Measurements from ENCODE around the gene GRK5. TPM values are rescaled to one million over a fixed set of nuclear protein-coding genes. Genes with fewer than 3 reads are reported as not detected.
A peak's percentile ranks its signal among the peaks of the same experiment; 100 is the strongest.
"Not testable (repeated sequence)": the region's sequence is repeated elsewhere in the genome, so short reads cannot be mapped to it uniquely, and the experiment has no call there.

The GRK5 gene
- total RNA-seq, 2 donors from 2014 or later = 13.9 to 28.5 TPM

DNA sequence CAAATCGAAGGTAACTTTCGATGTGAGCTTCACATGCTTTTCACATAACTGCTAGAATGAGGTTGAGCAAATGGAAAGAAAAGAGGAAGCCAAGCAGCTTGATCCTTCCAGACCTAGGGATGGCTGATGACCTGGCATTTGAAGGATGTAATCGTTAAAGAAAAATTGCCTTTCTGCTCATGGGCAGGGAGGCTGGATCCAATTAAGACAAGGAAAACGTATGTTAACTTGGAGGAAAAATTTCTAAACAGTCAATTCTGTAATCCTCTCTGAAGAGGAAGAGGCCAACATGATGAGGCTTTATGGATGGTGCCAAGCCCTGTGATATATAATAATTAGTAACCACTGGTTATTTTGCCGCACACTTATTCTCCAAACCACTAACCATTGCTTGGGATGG, 12.5 kb downstream of the GRK5 start:
- no peaks in the 10 kb centered on the region for H3K9me3 ChIP-seq (ENCODE audit: control insufficient read depth, low read length, poor library complexity, severe bottlenecking)
- no peak for ATAC-seq
- peaks cover 4% of the 10 kb centered on the region for H3K4me1 Mint-ChIP-seq

DNA sequence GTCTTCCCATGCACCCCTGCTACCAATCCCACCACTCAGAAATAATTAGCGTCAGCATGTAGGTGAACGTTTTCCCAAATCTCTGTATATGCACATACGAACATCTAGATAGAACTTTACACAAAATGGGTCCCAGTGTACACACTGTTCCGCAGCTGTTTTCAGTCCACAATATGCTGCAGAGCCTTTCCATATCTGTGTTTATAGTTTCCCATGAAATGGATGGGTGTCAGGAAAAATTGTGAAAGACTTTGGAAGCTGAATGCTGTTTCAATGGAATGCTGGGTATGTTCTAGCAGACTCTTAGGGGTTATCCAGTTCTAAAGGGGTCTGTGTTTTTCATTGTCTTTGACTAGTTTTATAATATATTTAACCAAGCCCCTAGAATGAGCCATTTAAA, 13.8 kb downstream of the GRK5 start:
- Mint-ChIP-seq H3K27ac (no peak overlapping the region), H3K36me3 (ENCODE audit: low read depth) (no peaks in the 10 kb centered on the region), H3K4me3 (peak overlapping the region; percentile 36), H3K4me1 (peaks cover 4% of the 10 kb centered on the region), H3K27me3 (no peaks in the 10 kb centered on the region)
- DNase-seq (no peak), ATAC-seq (no peak)
- H3K9me3 ChIP-seq (ENCODE audit: control insufficient read depth, low read length, poor library complexity, severe bottlenecking) = no peaks in the 10 kb centered on the region

More for the DNA sequence above, 12.5 kb downstream of the GRK5 start:
- no peaks in the 10 kb centered on the region for H3K27me3 Mint-ChIP-seq
- H3K27ac Mint-ChIP-seq = no peak overlapping the region
- DNase-seq = no peak
- H3K4me3 Mint-ChIP-seq = no peak overlapping the region
- H3K36me3 Mint-ChIP-seq (ENCODE audit: low read depth) = no peaks in the 10 kb centered on the region

DNA sequence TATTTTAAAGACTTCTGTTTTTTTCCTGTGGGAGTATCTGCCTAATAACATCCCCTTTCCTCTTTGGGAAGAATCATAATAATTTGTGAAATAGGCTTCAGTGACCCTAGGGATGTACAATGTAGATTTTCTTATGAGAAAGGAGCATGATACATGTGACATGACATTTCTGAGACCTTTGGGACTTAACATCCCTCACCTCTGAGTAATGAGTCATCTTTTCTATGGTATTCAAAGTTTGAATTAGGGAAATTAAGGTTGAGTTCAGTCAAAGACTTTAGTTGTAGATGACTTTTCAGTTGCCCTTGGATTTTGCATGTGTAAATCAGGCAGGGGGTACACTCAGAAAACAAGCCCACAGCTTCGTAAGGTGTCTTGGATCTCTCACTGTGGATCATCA, 14.3 kb downstream of the GRK5 start:
- Mint-ChIP-seq H3K27me3 (no peaks in the 10 kb centered on the region), H3K4me3 (no peak overlapping the region), H3K27ac (no peak overlapping the region), H3K4me1 (peaks cover 4% of the 10 kb centered on the region), H3K36me3 (ENCODE audit: low read depth) (no peaks in the 10 kb centered on the region)
- DNase-seq = no peak
- H3K9me3 ChIP-seq (ENCODE audit: control insufficient read depth, low read length, poor library complexity, severe bottlenecking) = no peaks in the 10 kb centered on the region
- no peak for ATAC-seq

DNA sequence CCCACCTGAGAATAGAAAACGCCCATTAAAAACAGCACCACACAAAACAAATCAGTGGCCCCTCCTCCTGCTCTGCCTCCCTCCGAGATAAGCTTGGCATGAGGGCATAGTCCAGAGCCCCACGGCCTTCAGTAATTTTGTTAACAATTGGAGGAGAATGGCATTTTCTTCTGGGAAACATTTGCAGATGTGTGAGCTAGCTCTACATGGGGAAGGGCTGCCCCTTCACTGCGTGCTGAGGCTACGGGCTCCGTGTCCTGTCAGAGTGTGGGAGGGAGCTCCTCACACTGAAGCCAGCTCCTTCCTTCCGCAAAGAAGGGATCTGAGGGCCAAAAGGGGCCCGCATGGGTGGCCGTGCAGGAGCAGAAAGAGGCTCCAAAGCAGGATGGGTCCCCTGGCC, 15.2 kb downstream of the GRK5 start:
- H3K4me3 Mint-ChIP-seq = no peak overlapping the region
- peaks cover 5% of the 10 kb centered on the region for H3K4me1 Mint-ChIP-seq
- DNase-seq = no peak
- no peaks in the 10 kb centered on the region for H3K27me3 Mint-ChIP-seq
- no peak for ATAC-seq
- H3K9me3 ChIP-seq (ENCODE audit: control insufficient read depth, low read length, poor library complexity, severe bottlenecking) = no peaks in the 10 kb centered on the region
- H3K36me3 Mint-ChIP-seq (ENCODE audit: low read depth) = no peaks in the 10 kb centered on the region
- H3K27ac Mint-ChIP-seq = no peak overlapping the region

DNA sequence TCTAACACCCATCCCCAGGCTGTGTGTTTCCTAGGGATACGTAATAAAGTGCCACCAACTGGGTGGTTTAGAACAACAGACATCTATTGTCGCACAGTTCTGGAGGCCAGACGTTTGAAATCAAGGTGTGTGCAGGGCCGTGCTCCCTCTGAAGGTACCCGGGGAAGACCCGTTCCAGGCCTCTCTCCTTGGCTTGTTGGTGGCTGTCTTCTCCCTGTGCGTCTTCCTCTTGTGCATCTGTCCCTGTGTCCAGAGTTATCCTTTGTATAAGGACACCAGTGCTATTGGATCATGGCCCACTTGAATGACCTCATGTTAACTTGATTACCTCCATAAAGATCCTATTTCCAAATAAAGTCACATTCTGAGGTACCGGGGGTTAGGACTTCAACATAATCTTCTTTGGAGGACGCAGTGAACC, 15.6 kb downstream of the GRK5 start:
- Mint-ChIP-seq H3K4me1 (peaks cover 5% of the 10 kb centered on the region), H3K27ac (no peak overlapping the region), H3K4me3 (no peak overlapping the region), H3K36me3 (ENCODE audit: low read depth) (no peaks in the 10 kb centered on the region), H3K27me3 (no peaks in the 10 kb centered on the region)
- DNase-seq (no peak), ATAC-seq (no peak)
- no peaks in the 10 kb centered on the region for H3K9me3 ChIP-seq (ENCODE audit: control insufficient read depth, low read length, poor library complexity, severe bottlenecking)

DNA sequence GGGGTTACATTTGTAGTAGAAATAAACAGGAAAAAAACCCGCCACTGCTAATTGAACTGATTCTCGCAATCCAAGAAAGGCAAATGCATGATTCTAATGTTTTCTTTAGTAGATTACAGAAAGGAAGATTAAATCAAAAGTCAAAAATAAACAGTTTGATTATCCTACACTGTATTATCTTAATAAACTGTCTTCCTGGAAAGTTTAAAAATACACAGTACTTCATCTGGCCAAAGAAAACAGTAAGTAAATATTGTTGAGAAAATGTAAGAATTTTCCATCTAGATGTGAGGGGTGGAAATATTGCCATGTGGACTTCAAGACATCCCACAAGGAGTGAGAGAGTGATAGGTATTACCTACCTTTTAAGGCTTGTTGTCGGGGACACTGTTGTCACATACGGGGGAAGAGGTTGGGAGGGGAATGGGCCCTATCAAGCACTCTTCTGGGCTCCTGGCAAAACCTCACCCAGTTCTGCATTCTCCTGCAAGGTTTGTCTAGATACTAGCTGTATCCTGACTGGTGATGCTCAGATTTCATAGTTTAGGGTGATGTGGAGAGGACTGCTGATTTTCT, 17.8 kb downstream of the GRK5 start:
- H3K27ac Mint-ChIP-seq = no peak overlapping the region
- no peaks in the 10 kb centered on the region for H3K27me3 Mint-ChIP-seq
- peaks cover 5% of the 10 kb centered on the region for H3K4me1 Mint-ChIP-seq
- no peak overlapping the region for H3K4me3 Mint-ChIP-seq
- no peaks in the 10 kb centered on the region for H3K36me3 Mint-ChIP-seq (ENCODE audit: low read depth)
- DNase-seq (no peak), ATAC-seq (no peak)
- no peaks in the 10 kb centered on the region for H3K9me3 ChIP-seq (ENCODE audit: control insufficient read depth, low read length, poor library complexity, severe bottlenecking)

DNA sequence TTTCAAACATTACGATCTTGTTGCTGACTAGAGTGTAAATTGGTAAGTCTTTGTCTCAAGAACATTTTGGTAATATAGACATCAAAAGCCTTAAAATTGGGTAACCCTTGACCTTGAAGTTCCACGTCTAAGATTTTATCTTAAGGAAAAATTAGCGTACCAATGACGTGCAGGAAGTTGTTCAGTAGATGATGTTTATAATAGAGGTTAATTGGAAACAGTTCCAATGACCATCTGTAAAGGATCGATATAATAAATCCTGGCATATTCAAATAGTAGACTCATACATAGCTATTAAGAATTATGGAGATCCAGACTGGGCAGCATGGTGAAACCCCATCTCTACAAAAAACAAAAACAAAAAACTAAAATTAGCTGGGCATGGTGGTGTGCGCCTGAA, 20.5 kb downstream of the GRK5 start:
- Mint-ChIP-seq H3K27ac (peak overlapping the region; percentile 11), H3K4me3 (no peak overlapping the region), H3K4me1 (peaks cover 3% of the 10 kb centered on the region), H3K36me3 (ENCODE audit: low read depth) (no peaks in the 10 kb centered on the region), H3K27me3 (no peaks in the 10 kb centered on the region)
- no peak for DNase-seq
- no peak for ATAC-seq
- no peaks in the 10 kb centered on the region for H3K9me3 ChIP-seq (ENCODE audit: control insufficient read depth, low read length, poor library complexity, severe bottlenecking)

DNA sequence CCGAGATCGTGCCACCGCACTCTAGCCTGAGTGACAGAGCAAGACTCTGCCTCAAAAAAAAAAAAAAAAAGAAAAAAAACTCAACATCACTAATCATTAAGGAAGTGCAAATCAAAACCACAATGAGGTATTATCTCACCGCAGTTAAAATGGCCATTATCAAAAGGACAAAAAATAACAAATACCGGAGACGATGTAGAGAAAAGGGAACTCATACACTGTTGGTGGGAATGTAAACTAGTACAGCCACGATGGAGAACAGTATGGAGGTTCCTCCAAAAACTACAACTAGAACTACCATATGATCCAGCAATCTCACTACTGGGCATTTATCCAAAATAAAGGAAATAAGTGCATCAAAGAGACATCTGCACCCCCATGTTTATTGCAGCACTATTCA, 24.3 kb downstream of the GRK5 start:
- Mint-ChIP-seq H3K27ac (peak overlapping the region; percentile 5), H3K4me1 (peaks cover 8% of the 10 kb centered on the region), H3K4me3 (no peak overlapping the region), H3K36me3 (ENCODE audit: low read depth) (no peaks in the 10 kb centered on the region), H3K27me3 (no peaks in the 10 kb centered on the region)
- no peaks in the 10 kb centered on the region for H3K9me3 ChIP-seq (ENCODE audit: control insufficient read depth, low read length, poor library complexity, severe bottlenecking)
- ATAC-seq (no peak), DNase-seq (no peak)

DNA sequence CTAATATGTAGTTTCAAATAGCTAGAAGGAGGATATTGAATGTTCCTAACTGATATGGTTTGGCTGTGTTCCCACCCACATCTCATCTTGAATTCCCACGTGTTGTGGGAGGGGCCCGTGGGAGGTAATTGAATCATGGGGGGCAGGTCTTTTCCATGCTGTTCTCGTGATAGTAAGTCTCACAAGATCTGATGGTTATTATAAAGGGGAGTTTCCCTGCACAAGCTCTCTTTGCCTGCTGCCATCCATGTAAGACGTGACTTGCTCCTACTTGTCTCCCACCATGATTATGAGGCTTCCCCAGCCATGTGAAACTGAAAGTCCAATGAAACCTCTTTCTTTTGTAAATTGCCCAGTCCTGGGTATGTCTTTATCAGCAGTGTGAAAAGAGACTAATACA, 25.1 kb downstream of the GRK5 start:
- not testable (repeated sequence) for H3K36me3 Mint-ChIP-seq (ENCODE audit: low read depth); ATAC-seq; DNase-seq; H3K4me3 Mint-ChIP-seq; H3K4me1 Mint-ChIP-seq; H3K27me3 Mint-ChIP-seq; H3K27ac Mint-ChIP-seq; H3K9me3 ChIP-seq (ENCODE audit: control insufficient read depth, low read length, poor library complexity, severe bottlenecking)

DNA sequence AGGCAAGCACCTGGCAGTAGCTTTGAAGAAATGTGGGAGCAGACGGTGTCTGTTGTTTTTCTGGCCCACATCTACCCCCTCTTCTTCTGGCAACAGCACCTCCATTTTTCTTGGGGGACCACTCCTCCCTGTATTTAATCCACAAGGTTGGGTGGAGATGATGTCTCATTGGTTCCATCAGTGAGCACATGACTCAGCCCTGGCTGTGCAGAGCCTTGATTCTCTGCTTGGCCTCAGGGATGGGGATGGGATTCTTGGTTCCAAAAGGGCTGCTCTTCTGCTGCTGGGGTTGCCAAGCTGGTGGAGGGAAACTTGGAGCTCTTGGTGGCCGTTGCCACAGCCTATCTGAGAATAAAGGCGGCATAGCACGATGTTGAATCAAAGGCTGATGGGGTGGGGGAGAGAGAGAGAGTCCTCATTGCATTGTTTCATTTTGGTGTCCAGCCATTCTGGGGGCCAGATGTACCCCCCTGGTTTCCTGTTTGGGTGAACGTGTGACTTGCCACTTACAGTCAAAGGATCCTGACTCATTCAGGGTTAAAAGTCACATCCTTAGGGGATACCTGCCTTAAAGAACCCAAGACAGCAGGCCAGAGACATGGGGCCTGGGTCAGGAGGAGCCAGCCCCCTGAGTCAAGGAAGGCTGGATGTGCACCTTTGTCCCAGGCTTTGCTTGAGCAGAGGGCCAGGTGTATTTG, 25.9 kb downstream of the GRK5 start:
- no peak for DNase-seq
- Mint-ChIP-seq H3K4me1 (peaks cover 16% of the 10 kb centered on the region), H3K27me3 (no peaks in the 10 kb centered on the region), H3K4me3 (no peak overlapping the region), H3K36me3 (ENCODE audit: low read depth) (no peaks in the 10 kb centered on the region), H3K27ac (no peak overlapping the region)
- H3K9me3 ChIP-seq (ENCODE audit: control insufficient read depth, low read length, poor library complexity, severe bottlenecking) = no peaks in the 10 kb centered on the region
- no peak for ATAC-seq

DNA sequence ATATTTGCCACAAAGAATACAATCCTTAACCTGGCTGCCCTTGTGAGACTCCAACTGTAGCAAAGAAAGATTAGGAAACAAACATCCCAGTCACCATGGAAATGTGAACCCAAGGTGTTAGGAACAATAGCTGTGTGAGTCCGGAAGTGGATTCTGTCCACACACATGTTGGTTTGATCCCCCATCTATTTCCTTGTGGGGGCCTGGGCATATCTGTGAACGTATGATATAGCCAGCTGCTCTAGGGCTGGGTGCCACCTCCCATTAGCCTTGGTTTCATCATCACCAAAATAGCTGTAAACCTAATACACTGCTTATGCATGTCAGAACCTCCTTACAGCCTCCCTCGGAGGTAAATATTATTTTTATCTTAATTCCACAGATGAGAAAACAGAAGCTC, 26.4 kb downstream of the GRK5 start:
- no peaks in the 10 kb centered on the region for H3K9me3 ChIP-seq (ENCODE audit: control insufficient read depth, low read length, poor library complexity, severe bottlenecking)
- no peaks in the 10 kb centered on the region for H3K36me3 Mint-ChIP-seq (ENCODE audit: low read depth)
- peaks cover 18% of the 10 kb centered on the region for H3K4me1 Mint-ChIP-seq
- no peak for ATAC-seq
- no peak for DNase-seq
- H3K4me3 Mint-ChIP-seq = no peak overlapping the region
- no peaks in the 10 kb centered on the region for H3K27me3 Mint-ChIP-seq
- H3K27ac Mint-ChIP-seq = no peak overlapping the region

DNA sequence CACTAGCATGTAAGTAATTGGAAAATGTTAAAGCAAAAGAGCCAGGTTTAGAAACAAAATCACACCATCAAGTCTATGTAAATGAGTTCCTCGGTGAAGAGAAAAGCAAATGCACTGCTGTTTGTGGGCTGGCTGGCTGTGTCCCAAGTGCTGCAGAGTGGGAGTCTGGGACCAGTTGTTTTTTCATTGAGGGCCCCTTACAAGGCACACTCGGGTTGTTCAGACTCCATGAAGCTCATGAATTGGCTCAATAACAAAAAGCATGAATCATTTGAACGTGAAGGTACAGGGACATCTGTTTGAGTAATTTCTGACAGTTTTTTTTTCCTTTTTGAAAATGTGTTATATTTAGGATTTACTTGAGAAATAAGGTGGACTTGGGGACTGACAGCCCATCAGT, 28.0 kb downstream of the GRK5 start:
- H3K27ac Mint-ChIP-seq = no peak overlapping the region
- no peaks in the 10 kb centered on the region for H3K9me3 ChIP-seq (ENCODE audit: control insufficient read depth, low read length, poor library complexity, severe bottlenecking)
- ATAC-seq = no peak
- peaks cover 18% of the 10 kb centered on the region for H3K4me1 Mint-ChIP-seq
- H3K4me3 Mint-ChIP-seq = no peak overlapping the region
- DNase-seq = no peak
- H3K36me3 Mint-ChIP-seq (ENCODE audit: low read depth) = no peaks in the 10 kb centered on the region
- no peaks in the 10 kb centered on the region for H3K27me3 Mint-ChIP-seq

DNA sequence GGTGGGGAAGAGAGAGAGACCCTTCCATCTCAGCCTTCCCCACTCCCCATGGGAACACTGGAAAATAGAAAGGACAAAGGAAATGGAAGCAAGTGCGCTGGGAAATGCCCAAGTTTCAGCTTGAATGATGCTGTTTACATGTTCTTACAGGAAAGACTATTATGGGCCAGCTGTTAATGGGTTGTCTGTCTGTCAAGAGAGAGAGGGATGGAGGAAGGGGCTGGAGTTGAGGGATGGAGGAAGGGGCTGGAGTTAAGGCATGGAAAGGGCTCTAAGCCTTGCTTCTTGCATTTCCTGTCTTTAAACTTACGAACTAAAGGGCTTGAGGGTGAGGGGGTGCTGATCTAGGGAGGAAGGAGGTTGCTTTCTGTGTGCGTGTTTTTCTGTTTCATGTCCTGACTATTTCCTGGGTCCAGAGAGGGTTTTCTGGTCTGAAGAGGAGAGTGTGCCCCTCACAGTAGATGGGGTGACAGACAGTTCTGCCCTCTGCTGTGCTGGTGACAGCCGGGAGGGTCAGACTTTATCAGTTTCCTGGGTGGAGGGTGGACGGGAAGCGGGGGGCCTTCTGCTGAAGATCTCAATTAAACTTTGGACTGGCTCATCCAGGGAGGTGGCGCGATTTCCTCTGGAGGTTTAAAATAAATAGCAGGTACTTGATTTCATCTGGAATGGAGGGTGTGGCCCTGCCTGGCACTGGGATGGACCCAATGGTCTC, 30.5 kb downstream of the GRK5 start:
- peaks cover 29% of the 10 kb centered on the region for H3K4me1 Mint-ChIP-seq
- no peak for ATAC-seq
- DNase-seq = no peak
- no peaks in the 10 kb centered on the region for H3K36me3 Mint-ChIP-seq (ENCODE audit: low read depth)
- H3K4me3 Mint-ChIP-seq = no peak overlapping the region
- no peaks in the 10 kb centered on the region for H3K9me3 ChIP-seq (ENCODE audit: control insufficient read depth, low read length, poor library complexity, severe bottlenecking)
- peak overlapping the region; percentile 83 for H3K27ac Mint-ChIP-seq
- no peaks in the 10 kb centered on the region for H3K27me3 Mint-ChIP-seq

DNA sequence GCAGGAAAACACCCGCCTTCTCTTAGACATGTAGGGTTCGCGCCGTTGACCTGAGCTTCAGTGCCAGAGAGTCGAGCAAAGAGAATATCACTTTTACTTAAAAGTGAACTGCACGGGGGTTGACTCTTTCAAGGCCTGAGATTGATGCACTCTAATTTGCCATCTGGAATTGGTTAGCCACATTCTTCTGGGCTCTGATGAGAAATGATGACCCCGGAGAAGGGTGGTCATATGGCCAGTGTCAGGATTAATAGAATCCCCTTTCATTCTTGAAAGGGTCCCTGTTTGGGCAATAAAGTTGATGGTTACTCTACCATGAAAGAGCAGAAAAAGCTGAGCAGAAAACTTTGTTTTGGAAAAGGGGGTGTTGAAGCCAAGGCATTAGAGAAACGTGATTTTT, 31.2 kb downstream of the GRK5 start:
- DNase-seq = no peak
- no peaks in the 10 kb centered on the region for H3K36me3 Mint-ChIP-seq (ENCODE audit: low read depth)
- H3K9me3 ChIP-seq (ENCODE audit: control insufficient read depth, low read length, poor library complexity, severe bottlenecking) = no peaks in the 10 kb centered on the region
- H3K27ac Mint-ChIP-seq = peak overlapping the region; percentile 83
- peaks cover 24% of the 10 kb centered on the region for H3K4me1 Mint-ChIP-seq
- H3K27me3 Mint-ChIP-seq = no peaks in the 10 kb centered on the region
- ATAC-seq = no peak
- no peak overlapping the region for H3K4me3 Mint-ChIP-seq

Measured in T-helper 17 cell (primary cell).